PC-9 (cell line): ENCODE data around the gene ROR2. TPM values are rescaled to one million over a fixed set of nuclear protein-coding genes. Genes with fewer than 3 reads are reported as not detected.

ENCODE experiments used
- BruUV-seq: library from RNA; stranded (reverse); fragments of 400-500 nt; replicated peaks from 2 replicates; lab custom pipeline; 2021; lab: Mats Ljungman, UMichigan
- CTCF ChIA-PET: fragments of 300-600 bp; sonication (Branson Sonifier 250); formaldehyde crosslinking; loops from one replicate; lab custom pipeline; 2022; ENCODE audit warnings: antibody characterized with exemption; lab: Charles Lee
- POLR2A ChIA-PET: fragments of 300-600 bp; sonication (Branson Sonifier 250); formaldehyde crosslinking; loops from one replicate; lab custom pipeline; 2022; ENCODE audit warnings: antibody characterized with exemption; ENCODE audit not compliant: unreplicated experiment; lab: Charles Lee
- DNase-seq, 2 experiments: peaks; one replicate each; pipeline versions ENCODE4 v3.0.0 to v3.0.0-alpha.2; 2015 to 2022; ENCODE audit warnings: mixed read lengths in 1 of 2
- H2AFZ ChIP-seq: fragments of 200-600 bp; sonication (generic); 2 replicates; pipeline ENCODE4 v1.8.1; 2017; ENCODE audit warnings: antibody characterized with exemption
- H3F3A ChIP-seq: fragments of 200-600 bp; sonication (generic); 2 replicates; pipeline ENCODE4 v1.8.1; 2017; ENCODE audit warnings: antibody characterized with exemption, mild to moderate bottlenecking, low read depth; ENCODE audit not compliant: insufficient read depth
- H3K27ac ChIP-seq: fragments of 200-600 bp; sonication (generic); 2 replicates; pipeline ENCODE4 v1.6.1; 2016; ENCODE audit warnings: mixed run types
- H3K27me3 ChIP-seq: fragments of 200-600 bp; sonication (generic); 2 replicates; pipeline ENCODE4 v1.6.1; 2016; ENCODE audit warnings: low read depth, mixed run types; ENCODE audit not compliant: insufficient read depth
- H3K36me3 ChIP-seq: fragments of 200-600 bp; sonication (generic); 2 replicates; pipeline ENCODE4 v1.6.1; 2016; ENCODE audit warnings: low read depth, mixed run types
- H3K4me1 ChIP-seq: fragments of 200-600 bp; sonication (generic); replicated peaks from 2 replicates; pipeline ENCODE4 v1.6.1; 2016; ENCODE audit warnings: mixed run types; ENCODE audit not compliant: insufficient read depth
- H3K4me2 ChIP-seq: fragments of 200-600 bp; sonication (generic); 2 replicates; pipeline ENCODE4 v1.6.1; 2017; ENCODE audit warnings: mixed run types
- H3K4me3 ChIP-seq: fragments of 200-600 bp; sonication (generic); 2 replicates; pipeline ENCODE4 v1.6.1; 2016; ENCODE audit warnings: mixed run types
- H3K79me2 ChIP-seq: fragments of 200-600 bp; sonication (generic); 2 replicates; pipeline ENCODE4 v1.6.1; 2017; ENCODE audit warnings: low read depth, mixed run types
- H3K9me2 ChIP-seq: fragments of 200-600 bp; sonication (generic); 2 replicates; pipeline ENCODE4 v1.8.1; 2017; ENCODE audit warnings: mild to moderate bottlenecking; ENCODE audit not compliant: insufficient read depth
- H3K9me3 ChIP-seq: fragments of 200-600 bp; sonication (generic); 2 replicates; pipeline ENCODE4 v1.8.1; 2016; ENCODE audit warnings: low read depth; ENCODE audit not compliant: insufficient read depth
- H4K20me1 ChIP-seq: fragments of 200-600 bp; sonication (generic); 2 replicates; pipeline ENCODE4 v1.8.1; 2017; ENCODE audit not compliant: insufficient read depth
- EZH2 ChIP-seq: fragments of 200-600 bp; sonication (generic); IDR thresholded peaks from 2 replicates; pipeline ENCODE4 v1.8.0; 2017; ENCODE audit warnings: antibody characterized with exemption, low read depth
- intact Hi-C: fragments of 100-400 bp; cut with micrococcal nuclease; formaldehyde crosslinking; loops from one replicate; pipeline ENCODE4 v1.10.0; 2022; ENCODE audit not compliant: unreplicated experiment
- total RNA-seq: library from RNA; stranded (reverse); gene quantifications from 2 replicates; pipeline ENCODE4 v1.2.3, GENCODE V29; 2021
- TF ChIP-seq, protein P1 (sequence below): fragments of 200-600 bp; sonication (generic); conservative IDR thresholded peaks from 2 replicates; pipeline ENCODE4 v1.6.1; 2017; ENCODE audit warnings: mixed run types, antibody characterized with exemption, mild to moderate bottlenecking, moderate library complexity

Gene ROR2
- total RNA-seq, 1 experiment from 2014 or later = not detected

DNA sequence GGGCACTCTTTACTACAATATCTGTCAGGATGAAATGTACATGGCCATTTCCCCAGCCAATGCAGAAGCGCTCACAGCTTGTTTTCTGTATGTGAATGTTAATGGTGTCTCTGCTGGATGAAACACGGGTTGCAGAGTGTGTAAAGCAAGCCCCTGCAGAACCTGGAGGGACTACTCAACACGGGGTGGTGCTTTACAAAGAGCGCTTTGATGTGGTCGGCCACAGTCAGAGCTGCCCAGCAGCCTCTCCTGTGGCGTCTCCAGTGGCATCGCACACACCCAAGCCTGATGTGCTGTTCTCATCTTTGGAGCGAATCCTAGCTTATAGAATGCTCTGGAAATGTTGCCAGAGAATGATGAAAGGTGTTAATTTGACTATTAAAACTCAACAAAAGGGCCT is 363.7 kb downstream of the ROR2 start:
- ChIA-PET CTCF (no interaction called here), POLR2A (interaction anchor here (0.6 kb wide), 1 partner anchor 69 kb away, joined by 5 read pairs; no protein-coding TSS in a partner anchor)
- Histone ChIP-seq H3F3A (no peaks in the 10 kb centered on the region), H3K9me3 (no peaks in the 10 kb centered on the region), H4K20me1 (no peaks in the 10 kb centered on the region), H3K4me3 (no peak overlapping the region), H3K4me1 (no peaks in the 10 kb centered on the region), H3K9me2 (no peaks in the 10 kb centered on the region), H3K27me3 (0 out of 2 replicates have a peak, but pooled peaks cover 3% of the 10 kb centered on the region), H3K4me2 (no peak overlapping the region), H3K27ac (no peak overlapping the region), H3K36me3 (no peaks in the 10 kb centered on the region), H2AFZ (no peak overlapping the region), H3K79me2 (no peaks in the 10 kb centered on the region)
- TF ChIP-seq, protein P1, sequence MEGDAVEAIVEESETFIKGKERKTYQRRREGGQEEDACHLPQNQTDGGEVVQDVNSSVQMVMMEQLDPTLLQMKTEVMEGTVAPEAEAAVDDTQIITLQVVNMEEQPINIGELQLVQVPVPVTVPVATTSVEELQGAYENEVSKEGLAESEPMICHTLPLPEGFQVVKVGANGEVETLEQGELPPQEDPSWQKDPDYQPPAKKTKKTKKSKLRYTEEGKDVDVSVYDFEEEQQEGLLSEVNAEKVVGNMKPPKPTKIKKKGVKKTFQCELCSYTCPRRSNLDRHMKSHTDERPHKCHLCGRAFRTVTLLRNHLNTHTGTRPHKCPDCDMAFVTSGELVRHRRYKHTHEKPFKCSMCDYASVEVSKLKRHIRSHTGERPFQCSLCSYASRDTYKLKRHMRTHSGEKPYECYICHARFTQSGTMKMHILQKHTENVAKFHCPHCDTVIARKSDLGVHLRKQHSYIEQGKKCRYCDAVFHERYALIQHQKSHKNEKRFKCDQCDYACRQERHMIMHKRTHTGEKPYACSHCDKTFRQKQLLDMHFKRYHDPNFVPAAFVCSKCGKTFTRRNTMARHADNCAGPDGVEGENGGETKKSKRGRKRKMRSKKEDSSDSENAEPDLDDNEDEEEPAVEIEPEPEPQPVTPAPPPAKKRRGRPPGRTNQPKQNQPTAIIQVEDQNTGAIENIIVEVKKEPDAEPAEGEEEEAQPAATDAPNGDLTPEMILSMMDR = no peak
- TF ChIP-seq EZH2 = no peak
- BruUV-seq = no TSS peak
- intact Hi-C loops = no loop called here
- no peak for DNase-seq

DNA sequence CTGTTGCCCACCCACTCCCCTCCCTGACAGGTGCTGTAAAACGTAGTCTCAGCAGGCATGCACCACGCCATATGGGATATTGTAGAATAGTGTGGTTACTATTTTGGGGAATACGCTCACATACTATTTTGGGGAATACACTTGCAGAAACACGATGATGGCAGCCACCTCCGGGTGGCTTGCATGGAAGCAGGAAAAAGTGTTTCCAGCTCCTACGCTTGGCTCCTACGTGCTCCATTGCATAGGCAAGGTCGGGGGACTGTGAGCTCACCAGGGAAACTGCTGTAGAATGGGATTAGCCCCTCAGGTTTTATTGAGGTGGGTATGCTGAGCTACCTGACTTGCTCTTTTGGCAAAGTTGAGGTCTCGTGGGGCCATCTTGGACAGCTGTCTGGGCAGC is 366.1 kb downstream of the ROR2 start:
- H3K79me2 ChIP-seq = no peaks in the 10 kb centered on the region
- no peak overlapping the region for H3K27ac ChIP-seq
- no peaks in the 10 kb centered on the region for H3K36me3 ChIP-seq
- POLR2A ChIA-PET = no interaction called here
- no peaks in the 10 kb centered on the region for H3K9me3 ChIP-seq
- H2AFZ ChIP-seq = no peak overlapping the region
- no peaks in the 10 kb centered on the region for H4K20me1 ChIP-seq
- BruUV-seq = no TSS peak
- H3K9me2 ChIP-seq = no peaks in the 10 kb centered on the region
- DNase-seq = no peak
- CTCF ChIA-PET = no interaction called here
- H3K27me3 ChIP-seq = 0 out of 2 replicates have a peak, but pooled peaks cover 3% of the 10 kb centered on the region
- no peaks in the 10 kb centered on the region for H3F3A ChIP-seq
- TF ChIP-seq EZH2 = no peak
- TF ChIP-seq, protein P1 = no peak
- no peaks in the 10 kb centered on the region for H3K4me1 ChIP-seq
- intact Hi-C loops = no loop called here
- H3K4me2 ChIP-seq = no peak overlapping the region
- H3K4me3 ChIP-seq = no peak overlapping the region

DNA sequence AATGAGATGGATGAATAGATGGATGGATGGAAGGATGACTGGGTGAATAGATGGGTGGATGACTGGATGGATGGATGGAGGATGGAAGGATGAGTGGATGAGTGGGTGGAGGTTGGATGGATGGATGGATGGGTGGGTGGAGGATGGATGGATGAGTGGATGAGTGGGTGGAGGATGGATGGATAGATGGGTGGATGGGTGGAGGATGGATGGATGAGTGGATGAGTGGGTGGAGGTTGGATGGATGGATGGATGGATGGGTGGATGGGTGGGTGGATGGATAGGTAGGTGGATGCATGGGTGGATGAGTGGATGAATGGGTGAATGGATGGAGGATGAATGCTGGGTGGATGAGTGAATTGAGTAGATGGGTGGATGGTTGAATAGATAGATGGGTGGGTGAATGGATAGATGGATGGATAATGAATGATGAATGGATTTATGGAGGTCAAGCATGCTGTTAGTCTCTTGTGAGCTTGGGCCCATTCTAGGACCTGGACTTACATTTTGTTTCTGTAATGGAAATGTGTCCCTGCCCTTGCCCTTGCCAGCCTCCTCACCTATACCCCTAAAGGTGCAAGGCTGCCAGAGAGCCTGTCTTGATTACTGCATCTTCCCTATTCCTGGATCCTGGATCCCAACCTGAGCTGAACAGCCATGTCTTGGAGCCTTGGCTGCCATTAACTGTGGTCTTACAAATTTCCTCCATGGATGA is 366.7 kb downstream of the ROR2 start:
- ChIA-PET POLR2A (no interaction called here), CTCF (no interaction called here)
- Histone ChIP-seq H2AFZ (no peak overlapping the region), H3K27ac (no peak overlapping the region), H3K27me3 (0 out of 2 replicates have a peak, but pooled peaks cover 3% of the 10 kb centered on the region), H3K4me1 (no peaks in the 10 kb centered on the region), H3K4me2 (no peak overlapping the region), H3F3A (no peaks in the 10 kb centered on the region), H3K9me3 (no peaks in the 10 kb centered on the region), H3K9me2 (no peaks in the 10 kb centered on the region), H4K20me1 (no peaks in the 10 kb centered on the region), H3K4me3 (no peak overlapping the region), H3K79me2 (no peaks in the 10 kb centered on the region), H3K36me3 (no peaks in the 10 kb centered on the region)
- intact Hi-C loops = no loop called here
- DNase-seq = no peak
- TF ChIP-seq EZH2 = no peak
- TF ChIP-seq, protein P1 = no peak
- BruUV-seq = no TSS peak
